Peyer's patch (tissue), 4 donors: ENCODE results near the gene TMIE. TPM values are rescaled to one million over a fixed set of nuclear protein-coding genes. Genes with fewer than 3 reads are reported as not detected.
"Not testable (repeated sequence)": the region's sequence is repeated elsewhere in the genome, so short reads cannot be mapped to it uniquely, and the experiment has no call there.

Experiments used
- DNase-seq, 3 donors: peaks; one replicate each; pipeline ENCODE4 v3.0.0-alpha.2; 2017 to 2019
- H3K27ac ChIP-seq, 4 donors: fragments of 200-600 bp; sonication (generic); one replicate each; pipeline ENCODE4 v1.5.1; 2016 to 2019
- H3K27me3 ChIP-seq, 2 donors: fragments of 200-600 bp; sonication (generic); one replicate each; pipeline ENCODE4 v1.5.1; 2019
- H3K36me3 ChIP-seq, 3 donors: fragments of 200-600 bp; sonication (generic); one replicate each; pipeline ENCODE4 v1.5.1; 2016 to 2019
- H3K4me1 ChIP-seq, 4 donors: fragments of 200-600 bp; sonication (generic); one replicate each; pipeline ENCODE4 v1.5.1; 2016 to 2019
- H3K4me3 ChIP-seq, 4 donors: fragments of 200-600 bp; sonication (generic); 1 replicate in 3 of 4; 2 replicates in 1 of 4; pipeline ENCODE4 v1.5.1; 2016 to 2019; ENCODE audit warnings: mild to moderate bottlenecking in 1 of 4
- H3K9me3 ChIP-seq, 4 donors: fragments of 200-600 bp; sonication (generic); one replicate each; pipeline ENCODE4 v1.5.1; 2016 to 2019; ENCODE audit warnings: mild to moderate bottlenecking in 1 of 4
- CTCF ChIP-seq, 6 experiments: fragments of 450-650 bp in 4 of 6; fragments of 200-600 bp in 2 of 6; sonication (generic) in 1 of 6; IDR thresholded peaks; one replicate each; pipeline ENCODE4 v1.5.1; 2017 to 2019; ENCODE audit warnings: antibody characterized with exemption in 6 of 6, mild to moderate bottlenecking in 3 of 6, moderate library complexity in 1 of 6
- POLR2A ChIP-seq, 2 donors: fragments of 450-650 bp; IDR thresholded peaks; one replicate each; pipeline ENCODE4 v1.5.1; 2017; ENCODE audit warnings: antibody characterized with exemption in 2 of 2, mild to moderate bottlenecking in 2 of 2, moderate library complexity in 2 of 2
- total RNA-seq, 4 donors: library from RNA; depleted of rRNA; stranded (reverse); fragments of >200 nt; gene quantifications; one replicate each; pipeline ENCODE4 v1.1.0, GENCODE V29; 2016

TMIE gene
- total RNA-seq, 4 donors from 2014 or later, result 1.3 TPM; not detected in 3

GRCh38 chr3:46700772-46701171 lies 420 bp upstream of the TMIE start:
- TF ChIP-seq CTCF (IDR thresholded peaks at IDR 0.05) (no peak), POLR2A (IDR thresholded peaks at IDR 0.05) (no peak)
- no peaks in the 10 kb centered on the region for H3K36me3 ChIP-seq
- H3K4me3 ChIP-seq, result peak overlapping the region in 2 of 4 donors; percentile 38 to 43
- peaks cover 0 to 31% (median 4%) of the 10 kb centered on the region in 4 donors for H3K4me1 ChIP-seq
- no peaks in the 10 kb centered on the region for H3K9me3 ChIP-seq
- peaks cover 0 to 3% of the 10 kb centered on the region in 2 donors for H3K27me3 ChIP-seq
- H3K27ac ChIP-seq, result no peak overlapping the region
- DNase-seq, result no peak

GRCh38 chr3:46702246-46703012 lies 1.2 kb downstream of the TMIE start:
- Histone ChIP-seq H3K4me1 (peaks cover 0 to 18% (median 2%) of the 10 kb centered on the region in 4 donors), H3K9me3 (no peaks in the 10 kb centered on the region), H3K27me3 (peaks cover 0 to 3% of the 10 kb centered on the region in 2 donors), H3K4me3 (no peak overlapping the region), H3K36me3 (no peaks in the 10 kb centered on the region), H3K27ac (no peak overlapping the region)
- DNase-seq, result peak in 1 of 3 donors; percentile 20
- TF ChIP-seq CTCF (IDR thresholded peaks at IDR 0.05) (no peak), POLR2A (IDR thresholded peaks at IDR 0.05) (no peak)

GRCh38 chr3:46703013-46703520 lies 1.9 kb downstream of the TMIE start:
- Histone ChIP-seq H3K9me3 (no peaks in the 10 kb centered on the region), H3K36me3 (no peaks in the 10 kb centered on the region), H3K27me3 (peaks cover 0 to 3% of the 10 kb centered on the region in 2 donors), H3K4me3 (no peak overlapping the region), H3K27ac (no peak overlapping the region), H3K4me1 (peaks cover 0 to 18% (median 2%) of the 10 kb centered on the region in 4 donors)
- DNase-seq, result peak in 1 of 3 donors; percentile 19
- TF ChIP-seq CTCF (IDR thresholded peaks at IDR 0.05) (no peak), POLR2A (IDR thresholded peaks at IDR 0.05) (no peak)

- H3K9me3 ChIP-seq, H3K27me3 ChIP-seq, H3K4me3 ChIP-seq, H3K36me3 ChIP-seq, H3K27ac ChIP-seq: not testable (repeated sequence)
- H3K4me1 ChIP-seq, result peaks cover 0 to 18% (median 2%) of the 10 kb centered on the region in 4 donors
- DNase-seq, result peak in 1 of 3 donors; percentile 42
Observed at GRCh38 chr3:46704346-46704745, 3.2 kb downstream of the TMIE start.

DNA sequence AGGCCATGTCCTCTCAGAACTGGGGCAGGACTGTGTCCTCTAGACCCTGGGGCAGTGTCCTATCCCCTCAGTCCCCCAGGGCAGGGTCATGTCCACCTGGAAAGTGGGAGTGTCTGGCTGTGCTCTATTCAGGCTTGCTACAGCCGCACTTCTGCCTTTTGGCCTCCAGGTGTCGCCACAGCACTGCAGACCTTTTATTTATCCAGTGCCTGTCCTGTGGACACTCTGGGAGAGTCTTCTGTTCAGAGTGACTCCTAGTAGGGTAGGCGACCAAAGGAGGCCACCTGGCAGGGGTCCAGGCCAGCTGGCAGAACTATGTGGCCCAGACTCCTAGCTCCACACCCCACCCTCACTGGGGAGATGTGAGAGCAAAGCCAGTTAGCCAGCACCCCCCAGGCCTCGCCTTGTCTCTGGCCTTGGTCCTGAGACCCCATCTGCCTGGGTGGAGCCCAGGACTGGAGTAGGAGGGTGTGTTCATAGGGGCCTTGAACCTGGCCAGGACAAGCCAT lies 3.9 kb downstream of the TMIE start:
- peak; percentile 85 to 98 (median 96) for TF ChIP-seq CTCF (IDR thresholded peaks at IDR 0.05)
- no peak for TF ChIP-seq POLR2A (IDR thresholded peaks at IDR 0.05)
- Histone ChIP-seq H3K36me3 (no peaks in the 10 kb centered on the region), H3K9me3 (no peaks in the 10 kb centered on the region), H3K4me3 (no peak overlapping the region), H3K4me1 (peaks cover 0 to 15% (median 2%) of the 10 kb centered on the region in 4 donors), H3K27ac (no peak overlapping the region), H3K27me3 (peaks cover 0 to 3% of the 10 kb centered on the region in 2 donors)
- peak; percentile 56 to 86 (median 76) for DNase-seq
